ENCODE results near the gene CAMTA1.

Gene CAMTA1

GRCh38 chr1:6971048-6971447 is 185.8 kb downstream of the CAMTA1 start:
- no peak for DNase-seq (ENCODE audit: low read depth)
- H3K4me3 ChIP-seq (ENCODE audit: low read length): no peak overlapping the region
- TF ChIP-seq CTCF (conservative IDR thresholded peaks at IDR 0.05; ENCODE audit: low read depth, low read length): no peak

GRCh38 chr1:6971699-6972098 is 186.4 kb downstream of the CAMTA1 start:
- DNase-seq (ENCODE audit: low read depth): no peak
- no peak overlapping the region for H3K4me3 ChIP-seq (ENCODE audit: low read length)
- no peak for TF ChIP-seq CTCF (conservative IDR thresholded peaks at IDR 0.05; ENCODE audit: low read depth, low read length)

- H3K4me3 ChIP-seq (ENCODE audit: low read length): no peak overlapping the region
- TF ChIP-seq CTCF (conservative IDR thresholded peaks at IDR 0.05; ENCODE audit: low read depth, low read length): no peak
- no peak for DNase-seq (ENCODE audit: low read depth)
Measured at GRCh38 chr1:6972399-6972798, 187.1 kb downstream of the CAMTA1 start.

GRCh38 chr1:6975331-6976043 is 190.2 kb downstream of the CAMTA1 start:
- no peak for TF ChIP-seq CTCF (conservative IDR thresholded peaks at IDR 0.05; ENCODE audit: low read depth, low read length)
- no peak overlapping the region for H3K4me3 ChIP-seq (ENCODE audit: low read length)
- DNase-seq (ENCODE audit: low read depth): no peak

- H3K4me3 ChIP-seq (ENCODE audit: low read length): no peak overlapping the region
- DNase-seq (ENCODE audit: low read depth): no peak
- TF ChIP-seq CTCF (conservative IDR thresholded peaks at IDR 0.05; ENCODE audit: low read depth, low read length): no peak
Measured at GRCh38 chr1:6976044-6976375, 190.8 kb downstream of the CAMTA1 start.

GRCh38 chr1:6979003-6979613 is 193.9 kb downstream of the CAMTA1 start:
- H3K4me3 ChIP-seq (ENCODE audit: low read length): no peak overlapping the region
- no peak for DNase-seq (ENCODE audit: low read depth)
- no peak for TF ChIP-seq CTCF (conservative IDR thresholded peaks at IDR 0.05; ENCODE audit: low read depth, low read length)

GRCh38 chr1:6981595-6981994 is 196.3 kb downstream of the CAMTA1 start:
- DNase-seq (ENCODE audit: low read depth): no peak
- no peak overlapping the region for H3K4me3 ChIP-seq (ENCODE audit: low read length)
- no peak for TF ChIP-seq CTCF (conservative IDR thresholded peaks at IDR 0.05; ENCODE audit: low read depth, low read length)

Measured in retinal pigment epithelial cell (primary cell).